ENCODE results near the gene STARD10.

The STARD10 gene

GRCh38 chr11:72722050-72722748, 71.6 kb downstream of the STARD10 start:
- peak; percentile 87 for DNase-seq

GRCh38 chr11:72721689-72722049, 72.2 kb downstream of the STARD10 start:
- peak; percentile 22 for DNase-seq

- DNase-seq, result no peak
Measured at GRCh38 chr11:72721276-72721675, 72.6 kb downstream of the STARD10 start.

DNA sequence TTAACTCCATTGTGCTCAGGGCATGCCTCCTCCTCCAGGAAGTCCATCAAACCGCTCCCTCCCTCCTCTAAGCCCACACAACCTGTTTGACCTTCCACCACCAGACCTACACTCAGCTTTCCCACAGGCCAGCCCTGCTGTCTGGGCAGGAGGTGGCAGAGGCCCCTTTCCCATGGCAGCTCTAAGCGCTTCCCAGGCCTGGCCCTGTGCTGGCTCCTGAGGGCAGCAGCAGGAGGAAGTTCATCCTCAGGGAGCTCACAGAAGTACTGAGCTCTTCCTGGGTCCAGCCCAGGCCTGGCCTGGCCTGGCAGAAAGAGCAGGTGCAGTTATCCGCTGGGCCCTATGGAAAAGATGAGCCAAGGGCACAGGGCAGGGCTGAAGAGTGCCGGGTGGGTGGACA, 73.1 kb downstream of the STARD10 start:
- DNase-seq, result no peak

DNA sequence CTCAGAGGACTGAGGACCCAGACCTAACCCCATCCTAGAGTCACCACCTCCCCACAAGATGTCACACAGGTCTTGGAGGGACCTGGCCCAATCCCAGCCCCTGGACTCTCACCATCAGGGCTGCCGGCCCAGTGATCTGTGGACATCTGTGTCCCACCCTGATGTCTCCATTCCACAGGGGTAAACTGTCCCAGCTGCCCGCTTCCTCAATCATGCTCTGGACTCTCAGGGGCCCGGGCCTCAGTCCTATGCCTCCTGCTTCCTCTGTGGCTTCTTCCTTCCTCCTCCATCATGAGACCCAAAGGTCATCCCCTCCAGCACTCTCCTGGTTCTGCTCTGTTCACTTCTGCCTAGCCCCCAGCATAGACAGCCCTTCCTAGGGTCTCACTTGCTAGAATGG, 73.8 kb downstream of the STARD10 start:
- no peak for DNase-seq

- no peak for DNase-seq
Measured at GRCh38 chr11:72719551-72719950, 74.3 kb downstream of the STARD10 start.

DNA sequence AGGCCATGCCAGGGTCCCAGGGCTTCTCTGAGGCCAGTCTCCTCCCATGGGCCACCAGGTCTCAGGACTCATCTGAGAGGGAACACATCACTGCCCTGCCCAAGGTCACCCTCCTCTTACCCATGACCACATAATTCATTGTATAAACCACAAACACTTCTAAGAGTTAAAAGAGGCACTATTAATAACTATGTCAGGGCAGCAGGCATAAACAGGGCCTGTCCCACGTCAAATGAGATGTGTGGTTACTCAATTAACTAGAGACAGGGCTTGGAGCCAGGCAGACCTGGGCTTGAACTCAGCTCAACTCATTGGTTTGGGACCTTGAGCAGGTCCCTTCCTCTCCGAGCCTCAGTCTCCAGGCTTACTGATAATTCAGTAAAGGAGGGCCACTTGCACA, 74.7 kb downstream of the STARD10 start:
- DNase-seq, result no peak

DNA sequence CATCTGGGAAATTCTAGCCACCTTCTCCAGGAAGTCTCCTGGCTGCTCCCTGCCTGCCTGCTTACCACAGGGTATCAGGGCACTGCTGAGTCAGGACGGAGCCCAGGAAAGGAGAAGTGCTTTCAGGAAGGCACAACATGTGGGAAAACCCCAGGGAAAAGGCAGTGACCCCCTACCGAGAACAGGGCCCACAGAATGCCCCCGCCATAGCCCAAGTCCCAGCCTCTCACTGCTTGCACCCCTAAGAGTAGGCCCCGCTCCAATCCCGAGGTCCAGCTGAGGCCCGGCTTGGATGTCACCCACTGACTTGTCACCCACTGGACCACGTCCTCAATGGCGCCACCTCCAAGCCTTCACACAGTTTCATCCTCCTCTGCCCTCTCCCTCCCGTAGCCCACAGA, 75.7 kb downstream of the STARD10 start:
- no peak for DNase-seq

DNA sequence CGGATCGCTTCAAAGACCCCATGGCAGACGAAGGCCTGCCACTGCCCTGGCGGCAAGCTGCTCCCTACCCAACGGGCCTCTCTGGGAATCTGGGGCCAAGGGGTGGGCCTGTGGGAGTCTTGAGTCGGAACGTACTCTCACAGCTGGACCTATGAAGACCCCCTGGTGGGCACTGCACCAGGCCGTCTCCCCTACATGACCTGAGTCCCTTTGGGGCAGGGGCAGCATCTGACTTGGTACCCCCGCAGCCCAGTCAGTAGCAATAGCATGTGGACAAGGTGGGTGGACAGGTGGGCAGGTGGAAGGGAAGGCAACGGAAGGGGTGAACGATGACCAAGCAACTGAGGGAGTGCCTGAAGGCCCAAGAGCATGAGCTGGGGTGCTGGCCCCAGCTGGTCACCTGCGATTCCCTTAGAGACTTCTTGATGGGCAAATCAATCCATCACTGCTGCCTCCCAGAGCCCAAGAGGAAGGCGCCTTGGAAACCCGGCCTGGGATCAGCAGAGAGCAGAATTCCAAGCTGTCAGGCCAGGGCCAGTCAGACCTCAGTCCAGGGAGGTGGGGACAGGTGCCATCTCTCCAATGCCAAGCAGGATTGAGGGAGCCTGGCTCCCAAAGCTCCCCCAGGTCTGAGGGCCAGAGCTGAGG, 76.9 kb downstream of the STARD10 start:
- DNase-seq, result no peak

DNA sequence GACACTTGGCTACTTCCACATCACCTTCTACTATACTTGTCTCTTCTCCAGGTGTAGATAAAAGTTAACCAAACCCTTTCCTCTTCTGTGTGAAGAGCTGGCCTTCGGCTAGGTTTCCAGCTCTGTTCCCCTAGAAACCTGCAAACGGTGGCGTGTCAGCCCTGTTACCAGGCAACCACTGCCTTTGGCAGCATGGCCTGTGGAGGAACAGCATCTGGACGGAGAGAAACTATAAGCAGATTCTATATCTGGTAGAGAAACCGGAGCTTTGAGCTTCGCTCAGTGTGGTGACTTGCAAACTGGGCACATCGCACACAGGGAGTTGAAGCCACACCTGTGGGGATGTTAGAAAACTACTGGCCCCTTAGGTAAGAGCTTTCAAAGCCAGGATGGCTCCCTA, 77.6 kb downstream of the STARD10 start:
- DNase-seq, result no peak

DNA sequence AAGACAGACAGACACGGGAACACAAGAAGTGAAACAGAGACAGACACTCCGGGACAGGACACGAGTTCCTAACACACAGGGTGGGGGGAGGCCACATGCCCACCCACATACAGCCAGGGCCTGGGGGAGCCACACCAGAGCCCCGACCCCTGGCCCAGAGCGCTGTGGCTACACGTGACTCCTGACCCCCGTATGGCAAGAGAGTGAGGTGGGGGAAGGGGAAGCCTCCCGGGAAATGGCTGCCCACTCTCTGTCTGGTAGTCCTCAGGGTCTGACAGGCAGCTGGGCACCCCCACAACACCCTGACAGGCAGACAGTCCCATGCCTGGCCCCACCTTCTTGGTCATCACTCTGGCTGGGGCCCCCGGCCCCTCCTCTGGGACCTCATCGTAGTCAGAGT, 81.0 kb downstream of the STARD10 start:
- no peak for DNase-seq

GRCh38 chr11:72712168-72712751, 81.6 kb downstream of the STARD10 start:
- DNase-seq, result no peak

- no peak for DNase-seq
Measured at GRCh38 chr11:72711141-72711540, 82.7 kb downstream of the STARD10 start.

- no peak for DNase-seq
Measured at GRCh38 chr11:72710278-72710677, 83.6 kb downstream of the STARD10 start.

DNA sequence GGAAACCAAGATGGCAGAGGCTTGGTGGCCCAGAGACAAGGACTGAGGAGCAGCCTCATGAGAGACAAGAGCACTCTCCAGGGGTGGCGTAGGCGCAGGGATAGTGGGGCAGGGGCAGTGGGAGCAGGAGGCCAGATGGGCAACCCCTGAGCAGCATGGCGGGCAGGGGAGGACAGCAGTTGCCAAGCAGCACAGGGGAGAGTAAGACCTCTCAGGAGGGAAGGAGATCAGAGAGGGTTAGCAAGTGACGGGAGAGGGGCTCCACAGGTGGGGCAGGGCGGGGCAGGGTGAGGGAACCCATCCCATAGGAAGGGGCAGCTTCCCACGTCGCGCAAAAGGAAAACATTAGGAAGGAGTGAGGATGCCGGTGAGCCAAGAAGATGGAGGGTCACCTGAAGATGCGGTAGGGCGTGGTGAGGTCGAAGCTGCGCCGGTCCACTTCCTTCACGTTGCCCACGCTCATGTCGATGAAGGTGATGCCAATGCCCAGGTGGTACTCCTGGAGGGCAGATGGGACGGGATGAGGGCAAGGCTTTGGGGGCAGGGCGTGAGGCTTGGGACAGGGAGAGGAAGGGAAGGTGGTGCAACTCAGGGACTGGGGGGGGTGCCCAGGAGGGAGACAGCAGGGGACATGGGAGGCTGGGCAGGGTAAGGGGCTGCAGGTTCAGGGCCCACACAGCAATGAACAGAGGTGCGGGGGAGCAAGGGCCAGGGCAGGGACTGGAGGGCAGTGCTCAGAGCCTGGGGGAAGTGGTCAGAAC, 84.2 kb downstream of the STARD10 start:
- no peak for DNase-seq

- DNase-seq, result no peak
Measured at GRCh38 chr11:72707032-72707431, 86.8 kb downstream of the STARD10 start.

DNA sequence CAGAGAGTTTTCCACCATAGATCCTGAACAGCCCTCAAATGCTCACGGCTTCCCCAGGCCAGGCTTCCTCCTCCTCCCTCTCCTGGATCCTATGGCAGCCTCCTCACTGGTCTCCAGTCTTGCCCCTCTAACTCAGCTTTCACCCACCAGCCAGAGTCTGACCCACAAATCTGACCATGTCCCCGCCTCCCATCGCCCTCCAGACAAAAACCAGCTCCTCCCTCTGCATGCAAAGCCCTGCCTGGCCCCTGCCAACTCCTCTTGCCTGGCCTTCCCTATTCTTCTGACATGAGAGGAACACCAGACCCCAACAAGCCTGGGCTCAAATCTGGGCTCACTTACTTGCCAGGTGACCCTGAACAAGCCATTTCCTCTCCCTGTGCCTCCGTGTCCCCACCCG, 87.3 kb downstream of the STARD10 start:
- DNase-seq, result no peak

DNA sequence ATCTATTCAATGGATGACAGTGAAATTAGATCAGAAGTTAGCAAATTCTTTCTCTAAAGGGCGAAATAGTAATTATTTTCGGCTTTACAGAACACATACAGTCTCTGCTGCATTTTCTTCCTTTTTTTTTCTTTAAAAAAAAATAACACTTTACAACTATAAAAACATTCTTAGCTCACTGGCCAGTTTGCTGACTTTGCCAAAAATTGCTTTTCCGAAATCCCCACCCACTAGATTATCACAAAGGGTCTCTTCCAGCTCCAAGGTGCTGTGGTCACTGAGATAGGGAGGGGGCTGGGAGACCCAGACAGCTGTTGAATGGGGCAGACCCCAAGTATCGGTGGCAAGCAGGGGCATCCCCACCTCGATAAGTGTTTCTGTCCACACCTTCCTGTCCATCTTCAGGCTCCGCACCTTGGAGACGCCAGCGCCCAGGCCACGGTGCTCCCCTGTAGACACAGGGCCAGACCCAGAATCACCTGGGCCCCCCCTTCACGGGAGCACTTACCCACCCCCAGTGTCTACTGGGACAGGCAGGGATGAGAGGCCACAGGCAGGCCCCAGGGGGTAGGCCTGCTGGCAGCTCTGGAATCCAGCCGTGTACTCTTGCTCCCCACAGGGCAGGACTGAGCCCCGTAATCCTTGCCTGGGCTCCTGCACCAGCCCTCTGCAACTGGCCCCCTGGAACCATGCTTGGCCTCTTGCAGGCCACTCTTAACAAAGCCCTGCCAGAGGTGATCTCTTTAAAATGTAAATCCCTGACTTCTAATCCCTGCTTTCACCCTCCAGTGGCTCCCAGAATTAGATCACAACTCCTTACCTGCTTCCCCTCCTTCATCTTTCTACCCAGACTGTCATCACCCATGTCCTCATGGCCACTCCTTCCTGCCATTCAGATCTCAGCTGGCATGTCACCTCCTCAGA, 88.1 kb downstream of the STARD10 start:
- no peak for DNase-seq

DNA sequence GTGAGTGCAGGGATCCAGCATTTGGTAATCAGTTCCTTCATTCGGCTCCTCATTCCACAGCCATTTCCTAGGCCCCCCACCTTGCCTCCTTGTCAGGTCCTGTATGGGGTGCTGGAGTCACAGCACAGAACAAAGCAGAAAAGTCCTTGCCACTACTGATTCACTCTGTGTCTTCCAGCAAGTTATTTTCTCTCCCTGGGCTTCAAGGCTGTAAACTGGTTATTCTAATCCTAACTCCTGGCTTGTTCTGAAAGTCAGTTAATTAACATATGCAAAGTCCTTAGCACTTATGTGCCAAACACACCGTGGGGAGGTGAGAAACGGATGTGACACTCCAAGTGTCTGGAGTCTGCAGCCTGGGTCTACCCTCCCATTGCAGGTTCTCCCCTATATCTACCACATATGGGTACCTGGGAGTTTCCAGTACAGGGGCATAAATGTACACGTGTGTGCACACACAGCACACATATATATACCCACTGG, 89.0 kb downstream of the STARD10 start:
- no peak for DNase-seq

Measured in effector CD8-positive, alpha-beta T cell (primary cell).